Measurements from ENCODE around the gene DTX1. TPM values are rescaled to one million over a fixed set of nuclear protein-coding genes. Genes with fewer than 3 reads are reported as not detected.
A peak's percentile ranks its signal among the peaks of the same experiment; 100 is the strongest.

DTX1 gene
- total RNA-seq, 1 donor from 2014 or later, result 1.8 TPM

DNA sequence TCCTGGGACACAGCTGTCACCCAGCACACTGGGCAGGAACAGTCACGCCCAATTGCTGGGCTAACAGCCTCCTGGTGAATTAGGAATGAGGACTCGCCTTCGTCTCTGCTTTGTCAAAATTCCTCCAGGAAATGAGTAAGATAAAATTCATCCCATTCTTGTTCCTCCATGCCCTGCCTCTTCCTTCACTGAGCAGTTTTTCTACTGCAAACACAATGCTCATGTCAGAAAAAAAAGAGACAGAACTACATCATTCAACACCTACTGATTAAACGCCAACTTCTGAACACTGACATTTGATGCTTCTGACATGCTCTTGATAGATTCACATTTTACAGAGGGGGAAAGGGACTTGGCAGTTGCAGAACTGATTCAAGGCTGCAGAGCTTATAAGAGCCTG, 37.5 kb upstream of the DTX1 start:
- Mint-ChIP-seq H3K36me3 (ENCODE audit: insufficient read depth) (no peaks in the 10 kb centered on the region), H3K4me1 (ENCODE audit: low read depth) (peaks cover 4% of the 10 kb centered on the region), H3K27me3 (peaks cover 61% of the 10 kb centered on the region), H3K4me3 (ENCODE audit: low read depth) (no peak overlapping the region), H3K9me3 (ENCODE audit: low read depth) (no peaks in the 10 kb centered on the region), H3K27ac (no peak overlapping the region)
- TF ChIP-seq, protein P1, sequence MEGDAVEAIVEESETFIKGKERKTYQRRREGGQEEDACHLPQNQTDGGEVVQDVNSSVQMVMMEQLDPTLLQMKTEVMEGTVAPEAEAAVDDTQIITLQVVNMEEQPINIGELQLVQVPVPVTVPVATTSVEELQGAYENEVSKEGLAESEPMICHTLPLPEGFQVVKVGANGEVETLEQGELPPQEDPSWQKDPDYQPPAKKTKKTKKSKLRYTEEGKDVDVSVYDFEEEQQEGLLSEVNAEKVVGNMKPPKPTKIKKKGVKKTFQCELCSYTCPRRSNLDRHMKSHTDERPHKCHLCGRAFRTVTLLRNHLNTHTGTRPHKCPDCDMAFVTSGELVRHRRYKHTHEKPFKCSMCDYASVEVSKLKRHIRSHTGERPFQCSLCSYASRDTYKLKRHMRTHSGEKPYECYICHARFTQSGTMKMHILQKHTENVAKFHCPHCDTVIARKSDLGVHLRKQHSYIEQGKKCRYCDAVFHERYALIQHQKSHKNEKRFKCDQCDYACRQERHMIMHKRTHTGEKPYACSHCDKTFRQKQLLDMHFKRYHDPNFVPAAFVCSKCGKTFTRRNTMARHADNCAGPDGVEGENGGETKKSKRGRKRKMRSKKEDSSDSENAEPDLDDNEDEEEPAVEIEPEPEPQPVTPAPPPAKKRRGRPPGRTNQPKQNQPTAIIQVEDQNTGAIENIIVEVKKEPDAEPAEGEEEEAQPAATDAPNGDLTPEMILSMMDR (IDR thresholded peaks at IDR 0.05; ENCODE audit: unreplicated experiment), result no peak
- no peak for DNase-seq (ENCODE audit: low spot score, unreplicated experiment)

DNA sequence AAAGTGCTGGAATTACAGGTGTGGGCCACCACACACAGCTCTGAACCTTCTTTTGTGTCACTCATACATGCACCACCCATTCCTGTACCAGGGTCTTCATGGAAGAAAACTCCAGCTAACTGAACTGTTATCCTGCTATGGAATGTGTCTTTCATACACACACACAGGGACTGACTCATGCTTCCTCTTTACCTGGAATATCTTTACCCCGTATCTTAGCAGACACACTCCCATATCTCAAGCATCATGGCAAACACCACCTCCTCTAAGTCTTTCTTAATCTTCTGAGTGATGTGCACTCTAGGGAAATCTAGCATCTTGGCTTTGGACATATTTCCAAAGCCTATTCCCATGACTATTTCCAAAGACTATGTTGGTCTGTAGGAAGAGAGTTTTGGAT, 35.0 kb upstream of the DTX1 start:
- Mint-ChIP-seq H3K4me3 (ENCODE audit: low read depth) (no peak overlapping the region), H3K27me3 (peaks cover 56% of the 10 kb centered on the region), H3K4me1 (ENCODE audit: low read depth) (peaks cover 4% of the 10 kb centered on the region), H3K9me3 (ENCODE audit: low read depth) (peaks cover 3% of the 10 kb centered on the region), H3K36me3 (ENCODE audit: insufficient read depth) (no peaks in the 10 kb centered on the region), H3K27ac (no peak overlapping the region)
- TF ChIP-seq, protein P1 (IDR thresholded peaks at IDR 0.05; ENCODE audit: unreplicated experiment), result no peak
- no peak for DNase-seq (ENCODE audit: low spot score, unreplicated experiment)

DNA sequence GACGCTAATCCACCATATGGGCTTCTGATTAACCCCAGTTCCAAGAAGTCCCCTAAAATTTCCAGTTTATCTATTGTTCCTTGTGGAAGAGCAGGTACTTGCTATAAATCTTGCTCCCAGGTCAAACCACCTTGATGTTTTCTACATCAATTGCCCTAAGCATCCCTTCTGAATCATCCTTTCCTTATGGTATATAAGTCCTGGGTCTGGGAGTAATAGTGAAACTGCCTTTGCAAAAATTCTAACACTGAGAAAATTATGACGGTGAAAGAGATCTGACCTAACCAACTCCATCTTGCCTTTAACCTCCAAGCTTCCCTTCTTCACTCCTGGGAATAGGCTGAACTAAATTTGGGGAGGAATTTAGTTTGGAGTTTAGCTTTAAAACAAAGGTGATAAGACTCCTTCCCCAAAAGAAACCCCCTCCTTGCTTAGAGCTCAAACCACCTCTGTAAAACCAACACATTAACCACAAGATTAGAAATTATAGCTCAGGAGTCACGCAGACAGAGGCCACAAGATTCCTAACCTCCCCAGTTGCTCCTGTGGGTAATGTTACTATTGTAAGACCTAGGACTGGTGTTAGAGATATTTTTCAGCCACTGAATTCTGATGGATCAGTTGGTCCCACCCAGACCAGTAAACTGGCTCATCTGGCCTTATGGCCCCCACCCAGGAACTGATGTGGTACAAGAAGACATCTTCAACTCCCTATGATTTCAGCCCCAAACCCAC, 33.8 kb upstream of the DTX1 start:
- Mint-ChIP-seq H3K27ac (no peak overlapping the region), H3K27me3 (peaks cover 50% of the 10 kb centered on the region), H3K36me3 (ENCODE audit: insufficient read depth) (no peaks in the 10 kb centered on the region), H3K4me1 (ENCODE audit: low read depth) (peaks cover 4% of the 10 kb centered on the region), H3K4me3 (ENCODE audit: low read depth) (no peak overlapping the region), H3K9me3 (ENCODE audit: low read depth) (peaks cover 3% of the 10 kb centered on the region)
- DNase-seq (ENCODE audit: low spot score, unreplicated experiment), result no peak
- TF ChIP-seq, protein P1 (IDR thresholded peaks at IDR 0.05; ENCODE audit: unreplicated experiment), result no peak

DNA sequence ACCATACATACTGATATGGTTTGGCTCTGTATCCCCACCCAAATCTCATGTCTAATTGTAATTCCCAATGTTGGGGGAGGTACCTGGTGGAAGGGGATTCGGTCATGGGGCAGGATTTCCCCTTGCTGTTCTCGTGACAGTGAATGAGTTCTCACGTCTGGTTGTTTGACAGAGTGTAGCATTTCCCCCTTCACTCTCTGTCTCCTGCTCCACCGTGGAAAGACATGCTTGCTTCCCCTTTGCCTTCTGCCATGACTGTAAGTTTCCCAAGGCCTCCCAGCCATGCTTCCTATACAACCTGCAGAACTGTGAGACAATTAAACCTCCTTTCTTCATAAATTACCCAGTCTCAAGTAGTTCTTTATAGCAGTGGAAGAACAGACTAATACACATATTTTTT, 28.8 kb upstream of the DTX1 start:
- H3K4me3 Mint-ChIP-seq (ENCODE audit: low read depth), result no peak overlapping the region
- TF ChIP-seq, protein P1 (IDR thresholded peaks at IDR 0.05; ENCODE audit: unreplicated experiment), result no peak
- peaks cover 31% of the 10 kb centered on the region for H3K27me3 Mint-ChIP-seq
- H3K9me3 Mint-ChIP-seq (ENCODE audit: low read depth), result peaks cover 3% of the 10 kb centered on the region
- DNase-seq (ENCODE audit: low spot score, unreplicated experiment), result no peak
- H3K27ac Mint-ChIP-seq, result no peak overlapping the region
- H3K36me3 Mint-ChIP-seq (ENCODE audit: insufficient read depth), result no peaks in the 10 kb centered on the region
- H3K4me1 Mint-ChIP-seq (ENCODE audit: low read depth), result no peaks in the 10 kb centered on the region

DNA sequence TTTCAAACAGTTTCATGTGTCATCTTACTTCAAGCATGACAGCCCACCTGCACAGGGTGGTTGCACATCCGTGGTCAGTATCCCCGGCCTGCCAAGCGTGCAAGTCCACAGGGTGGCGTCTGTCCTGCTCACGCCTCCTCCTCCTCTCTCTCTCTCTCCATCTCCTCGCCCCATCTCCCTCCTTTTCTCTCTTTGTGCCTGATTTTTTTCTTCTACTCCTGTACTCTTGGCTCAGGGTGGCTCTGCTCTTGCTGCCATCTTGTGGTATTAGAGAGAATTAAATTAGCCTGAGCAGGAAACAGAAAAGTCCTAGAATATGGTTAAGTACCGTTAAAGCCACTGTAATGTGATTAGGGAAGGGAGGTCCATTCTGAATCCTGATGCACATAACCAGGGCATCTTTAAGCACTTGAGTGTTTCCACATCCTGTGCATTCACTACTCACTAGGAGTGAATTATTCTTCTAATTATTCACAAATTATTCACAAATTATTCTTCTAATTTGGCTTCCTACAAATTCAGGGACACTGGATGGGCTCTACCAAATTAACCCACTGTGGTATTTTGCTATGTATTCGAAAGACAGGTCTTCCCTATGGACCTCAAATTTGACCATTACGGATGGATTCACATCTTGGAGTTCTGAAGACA, 25.5 kb upstream of the DTX1 start:
- H3K9me3 Mint-ChIP-seq (ENCODE audit: low read depth), result peaks cover 1% of the 10 kb centered on the region
- no peak overlapping the region for H3K4me3 Mint-ChIP-seq (ENCODE audit: low read depth)
- no peaks in the 10 kb centered on the region for H3K36me3 Mint-ChIP-seq (ENCODE audit: insufficient read depth)
- H3K27me3 Mint-ChIP-seq, result peaks cover 18% of the 10 kb centered on the region
- no peaks in the 10 kb centered on the region for H3K4me1 Mint-ChIP-seq (ENCODE audit: low read depth)
- DNase-seq (ENCODE audit: low spot score, unreplicated experiment), result no peak
- H3K27ac Mint-ChIP-seq, result no peak overlapping the region
- TF ChIP-seq, protein P1 (IDR thresholded peaks at IDR 0.05; ENCODE audit: unreplicated experiment), result peak; percentile 77

All from progenitor cell of endocrine pancreas (in vitro differentiated cells).